SK-N-SH (cell line): ENCODE data around the gene DNAJB4.

Experiments used
- EP300 ChIP-seq, 2 experiments: IDR thresholded peaks; 2 replicates each; pipeline versions ENCODE4 v1.4.0 to v1.6.1; 2012; ENCODE audit warnings: borderline replicate concordance in 1 of 2, low read depth in 1 of 2, low read length in 1 of 2
- FOXJ3 ChIP-seq: sonication (generic); formaldehyde crosslinking; IDR thresholded peaks from 2 replicates; pipeline ENCODE4 v1.5.1; 2020; ENCODE audit warnings: mild to moderate bottlenecking, missing genetic modification reagents
- MXI1 ChIP-seq: IDR thresholded peaks from 2 replicates; pipeline ENCODE4 v1.6.1; 2012; ENCODE audit warnings: mild to moderate bottlenecking, low read depth, low read length, improper control_type of control experiment
- POLR2AphosphoS5 ChIP-seq: IDR thresholded peaks from 2 replicates; pipeline ENCODE4 v1.6.1; 2012; ENCODE audit warnings: low read depth, low read length
- YY1 ChIP-seq: IDR thresholded peaks from 2 replicates; pipeline ENCODE4 v1.4.0; 2012; ENCODE audit warnings: low read depth, mild to moderate bottlenecking
- TF ChIP-seq, protein P1 (sequence below): fragments of 200-600 bp; sonication (generic); IDR thresholded peaks from 2 replicates; pipeline ENCODE4 v1.6.1; 2017; ENCODE audit warnings: antibody characterized with exemption, mild to moderate bottlenecking, moderate library complexity
- TF ChIP-seq, protein P2 (sequence below): IDR thresholded peaks from 2 replicates; pipeline ENCODE4 v1.4.0; 2012; ENCODE audit warnings: low read depth
- TF ChIP-seq, protein P3 (sequence below): IDR thresholded peaks from 2 replicates; pipeline ENCODE4 v1.4.0; 2012; ENCODE audit warnings: low read depth, borderline replicate concordance

DNA sequence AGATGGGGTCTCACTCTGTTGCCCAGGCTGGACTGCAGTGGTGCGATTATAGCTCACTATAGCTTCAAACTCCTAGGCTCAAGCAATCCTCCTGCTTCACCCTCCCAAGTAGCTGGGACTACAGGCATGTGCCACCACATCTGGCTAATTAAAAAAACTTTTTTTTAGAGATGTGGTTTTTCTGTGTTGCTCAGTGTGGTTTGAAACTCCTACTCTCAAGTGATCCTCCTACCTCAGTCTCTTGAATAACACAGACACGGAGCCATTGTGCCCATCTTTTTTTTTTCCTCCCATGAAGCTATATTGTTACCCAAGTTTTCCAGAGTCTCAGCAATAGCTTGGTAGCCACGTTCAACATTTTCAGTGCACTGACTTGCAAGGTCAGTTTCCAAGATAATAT, 43.7 kb downstream of the DNAJB4 start:
- TF ChIP-seq, protein P1, sequence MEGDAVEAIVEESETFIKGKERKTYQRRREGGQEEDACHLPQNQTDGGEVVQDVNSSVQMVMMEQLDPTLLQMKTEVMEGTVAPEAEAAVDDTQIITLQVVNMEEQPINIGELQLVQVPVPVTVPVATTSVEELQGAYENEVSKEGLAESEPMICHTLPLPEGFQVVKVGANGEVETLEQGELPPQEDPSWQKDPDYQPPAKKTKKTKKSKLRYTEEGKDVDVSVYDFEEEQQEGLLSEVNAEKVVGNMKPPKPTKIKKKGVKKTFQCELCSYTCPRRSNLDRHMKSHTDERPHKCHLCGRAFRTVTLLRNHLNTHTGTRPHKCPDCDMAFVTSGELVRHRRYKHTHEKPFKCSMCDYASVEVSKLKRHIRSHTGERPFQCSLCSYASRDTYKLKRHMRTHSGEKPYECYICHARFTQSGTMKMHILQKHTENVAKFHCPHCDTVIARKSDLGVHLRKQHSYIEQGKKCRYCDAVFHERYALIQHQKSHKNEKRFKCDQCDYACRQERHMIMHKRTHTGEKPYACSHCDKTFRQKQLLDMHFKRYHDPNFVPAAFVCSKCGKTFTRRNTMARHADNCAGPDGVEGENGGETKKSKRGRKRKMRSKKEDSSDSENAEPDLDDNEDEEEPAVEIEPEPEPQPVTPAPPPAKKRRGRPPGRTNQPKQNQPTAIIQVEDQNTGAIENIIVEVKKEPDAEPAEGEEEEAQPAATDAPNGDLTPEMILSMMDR: no peak
- no peak for TF ChIP-seq YY1
- TF ChIP-seq POLR2AphosphoS5: no peak
- TF ChIP-seq, protein P2, sequence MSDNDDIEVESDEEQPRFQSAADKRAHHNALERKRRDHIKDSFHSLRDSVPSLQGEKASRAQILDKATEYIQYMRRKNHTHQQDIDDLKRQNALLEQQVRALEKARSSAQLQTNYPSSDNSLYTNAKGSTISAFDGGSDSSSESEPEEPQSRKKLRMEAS: no peak
- TF ChIP-seq, protein P3, sequence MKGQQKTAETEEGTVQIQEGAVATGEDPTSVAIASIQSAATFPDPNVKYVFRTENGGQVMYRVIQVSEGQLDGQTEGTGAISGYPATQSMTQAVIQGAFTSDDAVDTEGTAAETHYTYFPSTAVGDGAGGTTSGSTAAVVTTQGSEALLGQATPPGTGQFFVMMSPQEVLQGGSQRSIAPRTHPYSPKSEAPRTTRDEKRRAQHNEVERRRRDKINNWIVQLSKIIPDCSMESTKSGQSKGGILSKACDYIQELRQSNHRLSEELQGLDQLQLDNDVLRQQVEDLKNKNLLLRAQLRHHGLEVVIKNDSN: no peak
- TF ChIP-seq EP300 (IDR thresholded peaks at IDR 0.05; ENCODE audit: borderline replicate concordance in 1 of 2, low read depth in 1 of 2, low read length in 1 of 2): no peak
- no peak for TF ChIP-seq FOXJ3 (CRISPR knock-in tag)
- TF ChIP-seq MXI1: no peak
